NCI-H345 (cell line): ENCODE results near the gene TADA2A.

Experiments used
- DNase-seq: peaks from one replicate; lab custom pipeline; 2025; lab: John Stamatoyannopoulos, UW

Gene TADA2A

DNA sequence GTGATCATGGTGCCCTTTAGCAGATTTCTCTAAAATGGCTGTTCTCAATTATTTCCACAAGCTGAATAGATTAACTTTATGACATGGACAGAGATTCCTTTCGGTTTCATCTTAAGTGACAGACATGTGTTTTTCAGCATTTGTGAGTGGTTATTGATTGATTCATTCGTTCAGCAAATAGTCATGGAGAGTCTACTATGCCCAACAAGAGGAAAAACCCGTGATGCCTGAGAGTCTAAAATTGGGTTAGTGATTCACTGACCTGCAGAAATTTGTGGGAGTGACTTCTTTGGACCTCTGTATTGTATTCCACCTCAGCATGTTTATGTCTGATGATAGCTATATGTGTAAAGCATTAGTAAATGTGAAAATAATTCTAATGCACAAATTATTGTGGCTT, 55.0 kb downstream of the TADA2A start:
- no peak for DNase-seq

DNA sequence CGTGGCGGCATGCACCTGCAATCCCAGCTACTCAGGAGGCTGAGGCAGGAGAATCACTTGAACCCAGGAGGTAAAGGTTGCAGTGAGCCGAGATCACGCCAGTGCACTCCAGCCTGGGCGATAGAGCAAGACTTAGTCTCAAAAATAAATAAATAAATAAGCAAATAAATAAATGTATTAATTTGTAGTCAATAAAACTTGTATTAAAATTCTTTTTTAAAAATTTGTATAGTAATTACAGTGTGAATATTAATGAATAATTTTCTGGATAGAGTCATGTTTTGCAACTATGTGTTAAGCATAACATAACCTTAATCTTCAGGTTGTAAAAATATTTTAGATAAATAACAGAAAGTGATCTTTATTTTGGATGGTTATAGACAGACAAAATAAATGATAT, 55.8 kb downstream of the TADA2A start:
- DNase-seq, result no peak

DNA sequence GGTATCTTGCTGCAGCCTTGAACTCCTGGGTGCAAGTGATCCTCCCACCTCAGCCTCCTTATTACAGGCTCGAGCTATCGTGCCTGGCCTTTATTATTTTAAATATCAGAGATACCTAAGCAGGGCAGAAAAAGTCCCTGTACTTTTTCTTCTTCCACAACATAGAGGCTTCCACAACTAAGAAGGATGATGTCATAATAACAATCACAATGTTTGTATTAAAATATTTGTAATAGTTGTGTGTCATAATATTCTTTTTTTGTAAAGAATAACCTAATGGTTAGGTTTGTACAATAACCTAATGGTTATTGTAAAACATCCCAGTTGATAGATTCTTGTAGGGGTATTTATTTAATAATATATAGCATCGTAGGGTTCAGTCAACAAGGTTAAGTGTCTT, 56.4 kb downstream of the TADA2A start:
- no peak for DNase-seq

DNA sequence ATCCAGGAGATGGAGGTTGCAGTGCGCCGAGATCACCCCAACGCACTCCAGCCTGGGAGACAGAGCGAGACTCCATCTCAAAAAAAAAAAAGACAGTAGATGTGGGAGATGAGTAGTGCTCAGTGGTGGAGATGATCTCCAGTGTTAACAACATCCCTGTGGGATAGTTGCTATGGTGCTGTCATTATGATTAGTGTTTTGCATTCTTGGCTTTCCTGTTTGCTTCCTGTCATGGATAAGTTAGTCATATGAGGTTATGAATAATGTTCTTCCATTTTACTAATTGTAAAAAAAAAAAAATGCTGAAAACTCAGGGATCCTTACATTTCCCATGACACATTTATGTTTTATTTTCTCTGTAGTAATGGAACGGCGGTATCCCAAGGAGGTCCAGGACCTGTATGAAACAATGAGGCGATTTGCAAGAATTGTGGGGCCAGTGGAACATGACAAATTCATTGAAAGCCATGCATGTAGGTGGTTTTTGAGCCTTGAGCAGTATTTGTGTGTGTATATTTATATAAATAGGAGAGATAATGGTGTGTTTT, 58.5 kb downstream of the TADA2A start:
- DNase-seq, result no peak

DNA sequence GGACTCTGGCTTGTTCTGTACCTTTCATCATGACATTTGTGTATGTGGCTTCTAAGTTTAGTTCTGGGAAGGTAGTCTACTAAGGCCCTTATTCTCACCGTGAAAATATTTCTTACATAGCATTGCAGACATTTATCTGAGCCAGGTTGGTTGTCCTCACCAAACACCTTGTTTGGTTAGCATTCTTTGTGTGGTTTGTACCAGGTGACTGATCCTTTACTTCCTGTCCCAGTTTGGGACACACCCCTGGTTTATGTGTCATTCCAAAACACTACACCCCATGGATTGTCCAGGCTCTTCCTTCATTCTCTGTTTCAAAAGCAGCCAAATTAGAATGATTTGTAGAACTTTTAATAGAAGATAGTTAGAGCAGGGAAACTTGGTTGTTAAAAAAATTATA, 59.8 kb downstream of the TADA2A start:
- no peak for DNase-seq

DNA sequence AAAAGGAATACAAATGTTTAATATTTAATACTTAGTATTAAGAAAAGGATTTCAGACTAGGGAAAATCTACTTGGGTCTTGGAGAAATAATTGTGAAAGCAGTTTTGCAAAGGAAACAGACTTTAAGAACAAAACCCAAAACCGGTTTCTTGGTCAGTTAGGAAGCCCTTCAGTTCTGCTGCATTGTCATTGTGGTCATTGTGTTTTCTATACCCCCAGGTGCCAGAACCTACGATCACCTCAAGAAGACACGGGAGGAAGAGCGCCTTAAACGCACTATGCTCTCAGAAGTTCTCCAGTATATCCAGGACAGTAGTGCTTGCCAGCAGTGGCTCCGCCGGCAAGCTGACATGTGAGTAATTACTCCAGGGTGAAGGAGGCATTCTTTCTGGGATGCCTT, 63.5 kb downstream of the TADA2A start:
- DNase-seq, result no peak

DNA sequence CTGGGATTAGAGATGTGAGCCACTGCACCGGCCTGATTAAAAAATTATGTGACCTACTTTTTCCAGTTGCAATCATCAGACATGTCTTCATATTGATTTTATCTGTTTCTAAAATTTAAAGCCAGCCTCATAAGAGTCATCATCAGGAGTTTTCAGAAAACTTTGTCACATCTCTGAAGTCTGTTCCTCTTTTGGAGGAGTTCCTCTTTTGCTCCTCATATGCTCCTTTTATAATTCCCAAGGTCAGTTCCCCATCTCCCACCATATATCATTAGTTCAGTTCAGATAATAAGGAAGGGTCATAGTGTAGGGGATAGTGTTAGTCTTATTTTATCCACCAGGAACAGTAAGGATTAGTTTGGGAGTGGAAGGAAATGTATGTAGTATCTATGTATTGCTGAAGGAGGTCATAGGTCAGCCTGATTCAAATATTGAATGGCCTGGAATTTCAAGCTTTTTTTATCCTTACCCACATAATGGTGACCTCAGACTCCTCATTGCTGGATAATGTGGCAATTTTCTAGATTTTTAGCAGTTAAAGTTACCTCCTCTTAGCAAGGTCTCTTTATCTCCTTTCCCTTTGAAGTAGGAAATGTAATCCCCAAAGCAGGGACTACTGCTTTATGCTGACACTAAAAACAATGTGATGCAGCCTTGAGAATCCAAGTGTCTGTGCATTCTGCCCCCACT, 69.2 kb downstream of the TADA2A start:
- no peak for DNase-seq

DNA sequence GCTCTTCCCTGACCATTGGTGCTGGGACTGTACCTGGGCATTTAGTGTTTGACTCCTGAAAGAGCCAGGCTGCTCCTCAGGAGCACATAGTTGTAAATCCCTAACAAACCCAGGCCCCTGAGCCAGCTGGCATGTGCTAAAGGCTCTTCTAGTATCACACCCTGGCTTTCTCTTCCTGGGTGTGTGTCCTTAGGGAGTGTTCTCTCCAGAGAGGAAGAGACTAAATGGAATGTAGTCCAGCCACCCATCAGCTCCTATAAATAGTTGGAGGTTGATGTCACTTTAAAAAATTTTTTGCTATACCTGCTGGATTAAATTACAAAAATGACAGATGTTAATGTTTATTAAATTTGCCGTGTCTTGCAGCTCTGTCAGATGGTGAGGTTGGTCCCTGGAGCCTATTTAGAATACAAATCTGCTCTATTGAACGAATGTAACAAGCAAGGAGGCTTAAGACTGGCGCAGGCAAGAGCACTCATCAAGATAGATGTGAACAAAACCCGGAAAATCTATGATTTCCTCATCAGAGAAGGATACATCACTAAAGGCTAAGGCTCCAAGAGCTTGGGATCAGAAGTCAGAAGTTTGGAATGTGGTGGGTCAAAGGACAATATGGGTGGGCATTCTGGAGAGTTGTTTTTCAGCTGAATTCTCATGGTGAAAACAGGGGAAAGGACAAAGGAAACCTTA, 69.9 kb downstream of the TADA2A start:
- no peak for DNase-seq

DNA sequence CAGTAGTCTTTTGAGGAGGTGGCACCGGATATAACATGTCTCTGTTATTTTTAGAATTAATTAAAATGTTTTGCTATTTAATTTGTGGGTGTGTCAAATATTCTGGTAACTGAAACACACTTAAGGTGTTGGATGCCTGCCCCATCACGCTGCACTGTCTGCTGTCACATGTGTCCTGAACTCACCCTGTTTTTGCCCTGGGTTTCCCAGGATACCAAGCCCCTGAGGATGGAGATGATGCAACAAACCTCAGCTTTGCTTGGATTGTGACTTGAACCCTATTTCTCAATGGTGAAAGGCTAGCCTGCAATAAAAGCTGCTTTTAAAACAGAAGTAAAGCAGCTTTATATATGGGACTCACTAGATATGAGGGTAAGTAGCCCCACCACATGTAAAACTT, 71.5 kb downstream of the TADA2A start:
- no peak for DNase-seq

DNA sequence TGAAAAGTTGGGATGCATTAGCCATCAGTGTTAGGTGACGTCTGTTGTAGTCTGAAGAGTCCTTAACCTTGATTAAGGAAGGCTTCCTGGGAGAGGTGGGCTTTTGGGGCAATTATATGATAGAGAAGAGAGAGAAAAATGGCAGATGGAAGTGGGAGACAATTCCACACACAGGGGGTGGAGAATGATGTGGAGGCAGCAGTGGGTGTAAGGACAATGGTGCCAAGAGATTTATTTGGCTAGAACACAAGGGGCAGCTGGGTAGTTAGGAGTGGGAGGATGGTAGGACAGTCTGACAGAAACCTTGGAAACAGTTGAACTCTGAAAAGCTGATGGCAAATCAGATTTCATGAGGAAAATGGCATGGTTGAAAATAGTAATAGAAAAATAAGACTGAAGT, 72.3 kb downstream of the TADA2A start:
- DNase-seq, result no peak

DNA sequence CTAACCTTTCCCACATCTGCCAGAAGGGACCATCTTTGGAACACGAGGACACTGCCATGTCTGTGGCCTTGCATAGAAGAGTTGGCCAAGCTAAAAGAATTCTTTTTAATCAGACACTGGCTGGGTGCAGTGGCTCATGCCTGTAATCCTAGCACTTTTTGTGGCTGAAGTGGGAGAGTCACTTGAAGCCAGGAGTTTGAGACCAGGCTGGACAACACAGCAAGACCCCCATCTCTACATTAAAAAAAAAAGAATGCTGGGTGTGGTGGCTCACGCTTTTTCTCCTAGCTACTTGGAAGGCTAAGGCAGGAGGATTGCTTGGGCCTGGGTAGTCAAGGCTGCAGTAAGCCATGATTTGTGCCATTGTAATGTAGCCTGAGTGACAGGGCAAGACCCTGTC, 73.7 kb downstream of the TADA2A start:
- DNase-seq, result no peak

DNA sequence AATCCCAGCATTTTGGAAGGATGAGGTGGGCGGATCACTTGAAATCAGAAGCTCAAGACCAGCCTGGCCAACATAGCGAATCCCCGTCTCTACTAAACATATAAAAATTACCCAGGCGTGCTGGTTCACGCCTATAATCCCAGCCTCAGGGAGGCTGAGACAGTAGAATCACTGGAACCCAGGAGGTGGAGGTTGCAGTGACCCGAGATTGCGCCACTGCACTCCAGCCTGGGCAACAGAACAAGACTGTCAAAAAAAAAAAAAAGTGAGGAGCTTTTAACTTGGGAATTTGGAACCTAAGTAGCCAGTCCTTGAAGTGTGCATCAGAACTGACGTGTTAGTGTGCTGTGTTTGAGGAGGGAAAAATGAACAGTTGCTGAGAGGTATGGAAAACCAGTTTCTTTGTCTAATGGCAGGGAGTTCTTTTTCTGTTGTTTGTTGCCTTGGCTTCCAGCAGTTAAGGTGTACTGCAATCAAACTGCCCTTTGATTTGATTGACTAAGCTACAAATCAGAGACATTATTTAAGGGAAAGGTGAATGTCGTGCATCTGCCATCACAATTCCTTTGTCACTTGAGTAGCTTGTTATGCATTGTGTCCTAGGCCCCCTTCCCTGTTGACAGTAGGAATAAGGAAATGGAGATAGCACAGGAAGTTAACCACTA, 74.4 kb downstream of the TADA2A start:
- DNase-seq, result no peak

DNA sequence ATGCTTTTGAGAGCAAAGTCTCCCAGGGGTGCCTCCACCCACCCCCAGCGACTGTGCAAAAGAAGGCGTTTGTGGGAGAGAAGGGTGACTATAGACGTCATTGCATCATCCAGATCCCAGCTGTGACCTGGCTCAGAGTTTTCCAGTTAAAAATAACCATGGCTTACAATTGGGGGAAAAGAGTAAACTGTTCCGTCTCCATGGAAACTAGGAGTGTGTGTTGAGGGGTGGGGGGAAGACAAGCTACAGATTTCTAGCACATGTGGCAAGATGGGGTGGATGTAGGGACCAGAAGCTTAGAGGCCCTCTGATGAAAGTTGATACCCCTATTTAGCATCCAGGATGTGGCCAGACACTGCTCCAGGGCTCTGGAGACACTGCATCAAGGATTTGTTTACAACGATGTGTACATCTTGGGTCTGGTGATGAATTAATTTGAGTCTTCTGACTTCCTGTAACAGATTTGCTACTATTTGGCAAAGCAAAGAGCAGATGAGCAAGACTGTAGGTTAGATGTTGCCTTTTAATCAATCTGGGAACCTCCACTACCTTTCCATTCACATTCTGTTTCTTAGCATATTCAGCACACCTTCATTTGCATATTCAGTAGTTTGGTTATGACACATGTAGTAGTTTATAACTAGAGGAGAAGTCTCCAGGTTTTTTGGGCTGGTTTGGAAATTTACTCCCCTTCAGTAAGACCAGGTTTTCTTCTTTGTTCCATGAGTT, 76.8 kb downstream of the TADA2A start:
- DNase-seq, result no peak

DNA sequence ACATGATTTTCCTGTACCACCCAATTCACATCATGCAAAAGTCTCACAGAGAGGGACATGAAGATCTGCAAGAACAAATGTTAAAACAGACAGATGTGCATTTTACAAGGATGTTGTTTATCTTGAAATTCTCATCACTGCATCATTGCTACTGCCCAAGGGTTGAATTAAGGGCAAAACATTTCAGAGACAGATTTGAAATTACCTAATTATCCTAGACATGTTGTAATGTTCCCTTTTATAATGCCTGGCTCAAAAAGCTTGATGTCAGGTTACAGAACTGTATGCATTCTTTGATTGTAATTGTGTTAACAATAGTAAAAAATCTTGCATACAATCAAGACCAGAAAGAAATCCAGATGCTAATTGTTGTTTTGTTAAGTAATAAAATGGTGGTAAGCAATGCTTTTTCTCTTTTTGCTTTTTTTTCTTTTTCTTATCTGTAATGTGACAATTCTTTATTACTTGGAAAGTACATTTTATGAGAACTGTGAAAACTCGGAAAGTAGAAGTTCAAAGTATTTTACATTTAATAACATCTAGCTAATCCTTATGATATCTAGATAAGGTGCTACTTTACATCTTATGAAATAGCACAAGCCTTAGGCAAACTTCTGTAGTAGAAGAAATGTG, 79.4 kb downstream of the TADA2A start:
- no peak for DNase-seq

DNA sequence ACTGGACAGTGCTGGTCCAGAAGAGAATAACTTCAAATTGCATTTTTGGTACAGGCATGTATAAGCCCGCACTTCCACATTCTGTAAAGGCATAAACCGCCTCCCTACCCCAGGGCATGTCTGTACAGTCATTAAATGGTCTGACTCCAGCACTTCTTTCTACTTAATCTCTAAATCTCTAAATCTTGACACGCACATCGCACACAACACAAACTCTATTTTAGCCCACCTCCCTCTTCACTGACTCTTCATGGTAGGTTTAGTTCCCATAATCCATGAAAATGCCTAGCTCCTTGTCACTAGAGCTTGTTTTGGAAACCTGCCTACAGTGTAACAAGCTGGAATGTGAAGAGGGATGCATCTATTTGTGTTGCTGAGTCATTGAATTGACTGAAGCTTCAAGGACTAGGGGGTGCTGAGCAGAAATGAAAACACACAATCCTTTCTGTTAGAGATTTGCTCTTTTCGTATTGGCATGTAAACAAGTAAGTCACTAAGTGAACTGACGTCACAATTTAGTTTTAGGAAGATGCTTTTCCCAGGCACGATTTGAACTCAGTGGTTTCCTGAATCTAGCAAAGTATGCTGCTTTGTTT, 81.4 kb downstream of the TADA2A start:
- peak; percentile 85 for DNase-seq

DNA sequence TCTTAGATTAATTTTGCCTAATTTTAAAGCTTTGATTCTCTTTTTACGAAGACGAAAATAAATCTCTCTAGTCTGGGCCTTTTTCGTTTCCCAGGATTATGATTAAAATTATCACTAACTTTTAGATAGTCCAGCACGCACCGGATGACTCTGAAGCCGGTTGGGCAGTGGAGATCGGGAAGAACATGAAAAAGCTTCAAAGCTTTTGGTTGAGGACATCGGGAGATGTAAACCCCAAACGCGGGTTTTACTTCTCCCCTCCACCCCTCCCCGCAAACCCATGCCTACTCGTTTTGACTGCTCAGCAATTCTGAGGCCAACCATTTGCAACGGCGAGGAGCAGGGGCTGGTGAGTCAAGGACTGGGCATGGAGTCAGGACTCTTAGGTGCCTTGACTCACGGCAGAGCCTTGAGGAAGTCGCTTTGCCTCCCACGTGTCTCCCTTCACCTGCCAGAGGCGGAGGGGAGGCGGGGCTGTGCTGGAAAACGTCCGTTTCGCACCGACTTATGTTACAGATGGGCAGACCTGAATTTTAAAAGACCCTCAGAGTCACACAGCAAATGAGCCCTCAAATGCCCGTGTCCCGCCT, 82.0 kb downstream of the TADA2A start:
- peak; percentile 61 for DNase-seq

DNA sequence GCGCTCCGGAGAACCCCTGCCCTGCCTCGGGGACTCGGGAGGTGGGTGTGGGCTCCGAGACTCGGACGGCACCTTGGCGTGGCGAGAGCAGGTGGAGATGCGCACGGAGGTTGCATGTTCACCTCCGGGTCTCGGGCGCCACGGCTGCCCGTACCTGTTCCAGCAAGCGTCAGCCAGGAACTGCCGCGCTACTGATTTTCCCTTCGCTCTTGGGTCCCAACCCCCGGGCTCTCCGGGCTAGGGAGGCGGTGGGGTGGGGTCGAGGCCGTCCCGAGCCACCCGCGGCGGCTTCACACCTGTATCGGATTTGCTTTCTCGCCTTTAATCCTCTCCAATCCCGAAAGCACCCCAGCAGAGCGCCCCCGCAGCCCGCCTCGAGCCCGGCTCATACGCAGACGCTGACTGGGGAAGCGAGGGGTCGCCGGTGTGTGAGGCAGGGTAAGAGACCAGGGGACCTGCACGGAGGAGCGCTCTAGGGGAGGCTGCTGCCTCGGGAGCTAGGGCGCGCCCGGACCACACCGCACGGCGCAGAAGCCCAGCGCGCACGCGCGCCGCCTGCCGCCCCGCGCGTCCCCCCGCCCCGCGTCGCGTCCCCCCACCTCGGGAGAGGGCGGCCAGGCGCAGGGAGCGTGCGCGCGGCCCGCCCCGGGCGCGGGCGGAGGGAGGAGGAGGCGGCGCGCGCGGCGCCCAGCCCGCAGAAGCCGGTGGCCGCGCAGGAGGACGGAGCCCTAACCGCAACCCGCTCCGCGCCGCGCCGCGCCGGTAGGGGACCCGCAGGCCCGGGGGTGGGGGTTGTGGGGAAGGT, 82.7 kb downstream of the TADA2A start, which contains the start of gene DUSP14:
Gene DUSP14 (plus strand): TSS at position 695 of the 805 bp plus-strand sequence. CDS start 22,382 bp downstream, outside the sequence.
- DNase-seq, result peak; percentile 91

DNA sequence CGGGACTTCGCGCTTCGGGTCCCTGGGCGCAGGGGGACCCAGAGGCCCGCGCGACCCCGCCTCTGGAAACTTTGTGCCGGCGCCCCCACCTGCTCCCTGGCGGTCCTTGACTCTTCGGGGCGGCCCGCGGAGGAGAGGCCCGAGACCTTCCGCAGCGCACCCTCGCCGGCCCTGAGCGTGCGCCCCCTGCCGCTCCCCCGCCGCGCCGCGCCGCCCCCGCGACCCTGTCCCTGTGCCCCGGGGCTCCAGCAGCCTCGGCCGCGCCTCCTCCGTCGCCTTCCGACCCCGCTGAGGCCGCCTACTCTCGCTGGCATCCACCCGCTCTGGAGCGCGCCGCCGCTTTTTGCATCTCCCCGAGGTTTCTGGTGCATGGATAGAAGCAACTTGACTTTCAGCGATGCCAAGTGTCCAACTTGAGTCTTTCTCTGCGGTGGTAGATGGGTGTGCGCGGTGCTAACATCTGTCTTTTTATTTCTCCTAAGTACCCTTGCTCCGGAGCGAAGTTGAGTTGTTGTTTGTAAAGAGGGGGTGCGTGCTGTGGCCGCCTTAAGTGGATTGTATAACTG, 83.4 kb downstream of the TADA2A start:
- DNase-seq, result peak; percentile 43
